Upper lobe of left lung (tissue), 6 donors: ENCODE measurements around the gene PHF3. TPM values are rescaled to one million over a fixed set of nuclear protein-coding genes. Genes with fewer than 3 reads are reported as not detected.

Experiments
- ATAC-seq, 2 donors: fragments of 200-7000 bp; cut with Tn5 transposase; one replicate each; pipeline ENCODE4 v1.9.1; 2022; ENCODE audit warnings: mild to moderate bottlenecking in 2 of 2, moderate library complexity in 2 of 2; ENCODE audit not compliant: low FRiP score in 2 of 2
- DNase-seq, 2 donors: peaks; one replicate each; pipeline ENCODE4 v3.0.0-alpha.2; 2019 to 2020
- H3K27ac ChIP-seq, 4 donors: fragments of 200-600 bp; sonication (generic); one replicate each; pipeline ENCODE4 v1.5.1; 2016 to 2019
- H3K27me3 ChIP-seq, 4 donors: fragments of 200-600 bp; sonication (generic); one replicate each; pipeline ENCODE4 v1.5.1; 2017 to 2019
- H3K36me3 ChIP-seq, 4 donors: fragments of 200-600 bp; sonication (generic); one replicate each; pipeline ENCODE4 v1.5.1; 2016 to 2019
- H3K4me1 ChIP-seq, 4 donors: fragments of 200-600 bp; sonication (generic); one replicate each; pipeline ENCODE4 v1.5.1; 2018 to 2019
- H3K4me3 ChIP-seq, 4 donors: fragments of 200-600 bp; sonication (generic); one replicate each; pipeline ENCODE4 v1.5.1; 2017 to 2019; ENCODE audit warnings: mild to moderate bottlenecking in 2 of 4, moderate library complexity in 1 of 4
- H3K9me3 ChIP-seq, 4 donors: fragments of 200-600 bp; sonication (generic); one replicate each; pipeline ENCODE4 v1.5.1; 2018 to 2019
- CTCF ChIP-seq, 6 experiments: fragments of 450-650 bp in 4 of 6; fragments of 200-600 bp in 2 of 6; sonication (generic) in 2 of 6; IDR thresholded peaks; one replicate each; pipeline ENCODE4 v1.5.1; 2016 to 2019; ENCODE audit warnings: antibody characterized with exemption in 6 of 6
- EP300 ChIP-seq, 4 donors: sonication (generic); formaldehyde crosslinking; IDR thresholded peaks; one replicate each; pipeline ENCODE4 v1.5.1; 2017; ENCODE audit warnings: antibody characterized with exemption in 4 of 4, control low read depth in 2 of 4
- POLR2A ChIP-seq, 4 donors: fragments of 450-650 bp; IDR thresholded peaks; one replicate each; pipeline ENCODE4 v1.5.1; 2016 to 2017; ENCODE audit warnings: antibody characterized with exemption in 4 of 4, mild to moderate bottlenecking in 2 of 4
- POLR2AphosphoS5 ChIP-seq, 2 donors: sonication (generic); formaldehyde crosslinking; IDR thresholded peaks; one replicate each; pipeline ENCODE4 v1.5.1; 2017; ENCODE audit warnings: antibody characterized with exemption in 2 of 2
- WGBS, 2 donors: methylation state at CpG; one replicate each; pipeline ENCODE4 v1.1.5; 2017 to 2018; 5-methylcytosine and 5-hydroxymethylcytosine counted together
- total RNA-seq, 6 donors: library from RNA; depleted of rRNA in 4 of 6; stranded (reverse); fragments of >200 nt in 4 of 6; gene quantifications; one replicate each; pipeline versions ENCODE4 v1.1.0 to v1.2.1, GENCODE V29; 2016 to 2021
- donor health status: DM: no; HTN: no; CAD: no; lungs with moderate emphysema.
- donor health status: DM: no; HTN: yes; CAD: no; lungs with severe emphysema.

The PHF3 gene
- total RNA-seq, 6 donors from 2014 or later = 47.4 to 111 (median 51.5) TPM

GRCh38 chr6:63609231-63609630 lies 26.4 kb upstream of the PHF3 start:
- TF ChIP-seq POLR2A (IDR thresholded peaks at IDR 0.05) (no peak), CTCF (IDR thresholded peaks at IDR 0.05) (no peak), POLR2AphosphoS5 (IDR thresholded peaks at IDR 0.05) (no peak), EP300 (IDR thresholded peaks at IDR 0.05) (no peak)
- DNase-seq (no peak), ATAC-seq (no peak)
- H3K9me3 ChIP-seq = no peaks in the 10 kb centered on the region
- no peaks in the 10 kb centered on the region for H3K27me3 ChIP-seq
- no peak overlapping the region for H3K4me3 ChIP-seq
- no peak overlapping the region for H3K27ac ChIP-seq
- no peaks in the 10 kb centered on the region for H3K36me3 ChIP-seq
- no peaks in the 10 kb centered on the region for H3K4me1 ChIP-seq
- WGBS, 2 donors = 81 to 87% methylated on average over 1 of the region's 1 CpG

GRCh38 chr6:63610944-63611343 lies 24.7 kb upstream of the PHF3 start:
- ATAC-seq (no peak), DNase-seq (no peak)
- no peak for TF ChIP-seq CTCF (IDR thresholded peaks at IDR 0.05)
- TF ChIP-seq EP300 (IDR thresholded peaks at IDR 0.05) = no peak
- no peak for TF ChIP-seq POLR2AphosphoS5 (IDR thresholded peaks at IDR 0.05)
- TF ChIP-seq POLR2A (IDR thresholded peaks at IDR 0.05) = no peak
- Histone ChIP-seq H3K9me3 (no peaks in the 10 kb centered on the region), H3K27ac (no peak overlapping the region), H3K27me3 (no peaks in the 10 kb centered on the region), H3K4me1 (no peaks in the 10 kb centered on the region), H3K4me3 (no peak overlapping the region), H3K36me3 (no peaks in the 10 kb centered on the region)
- 60 to 64% methylated on average over 1 of the region's 1 CpG for WGBS, 2 donors

GRCh38 chr6:63611560-63611959 lies 24.0 kb upstream of the PHF3 start:
- no peaks in the 10 kb centered on the region for H3K4me1 ChIP-seq
- no peaks in the 10 kb centered on the region for H3K27me3 ChIP-seq
- TF ChIP-seq POLR2AphosphoS5 (IDR thresholded peaks at IDR 0.05) (no peak), POLR2A (IDR thresholded peaks at IDR 0.05) (no peak), EP300 (IDR thresholded peaks at IDR 0.05) (no peak), CTCF (IDR thresholded peaks at IDR 0.05) (no peak)
- no peaks in the 10 kb centered on the region for H3K9me3 ChIP-seq
- WGBS, 2 donors = 97 to 100% methylated on average over 1 of the region's 1 CpG
- DNase-seq (no peak), ATAC-seq (no peak)
- H3K36me3 ChIP-seq = no peaks in the 10 kb centered on the region
- H3K4me3 ChIP-seq = no peak overlapping the region
- H3K27ac ChIP-seq = no peak overlapping the region

- Histone ChIP-seq H3K4me1 (no peaks in the 10 kb centered on the region), H3K27me3 (no peaks in the 10 kb centered on the region), H3K9me3 (no peaks in the 10 kb centered on the region), H3K4me3 (no peak overlapping the region), H3K36me3 (no peaks in the 10 kb centered on the region), H3K27ac (no peak overlapping the region)
- WGBS, 2 donors = 86 to 100% methylated on average over 1 of the region's 1 CpG
- TF ChIP-seq CTCF (IDR thresholded peaks at IDR 0.05) (no peak), EP300 (IDR thresholded peaks at IDR 0.05) (no peak), POLR2AphosphoS5 (IDR thresholded peaks at IDR 0.05) (no peak), POLR2A (IDR thresholded peaks at IDR 0.05) (no peak)
- ATAC-seq (no peak), DNase-seq (no peak)
Measured at GRCh38 chr6:63615590-63615989, 20.0 kb upstream of the PHF3 start.

- 69 to 73% methylated on average over 2 of the region's 2 CpGs for WGBS, 2 donors
- Histone ChIP-seq H3K36me3 (no peaks in the 10 kb centered on the region), H3K27ac (no peak overlapping the region), H3K9me3 (no peaks in the 10 kb centered on the region), H3K4me3 (no peak overlapping the region), H3K4me1 (no peaks in the 10 kb centered on the region), H3K27me3 (no peaks in the 10 kb centered on the region)
- ATAC-seq (no peak), DNase-seq (no peak)
- no peak for TF ChIP-seq POLR2A (IDR thresholded peaks at IDR 0.05)
- TF ChIP-seq POLR2AphosphoS5 (IDR thresholded peaks at IDR 0.05) = no peak
- TF ChIP-seq EP300 (IDR thresholded peaks at IDR 0.05) = no peak
- TF ChIP-seq CTCF (IDR thresholded peaks at IDR 0.05) = no peak
Measured at GRCh38 chr6:63624091-63624490, 11.5 kb upstream of the PHF3 start.
